Heart left ventricle (tissue), 16 donors: ENCODE measurements around the gene CPLX1. TPM values are rescaled to one million over a fixed set of nuclear protein-coding genes. Genes with fewer than 3 reads are reported as not detected.
A peak's percentile ranks its signal among the peaks of the same experiment; 100 is the strongest.

ENCODE experiments used
- ATAC-seq, 4 donors: fragments of 200-7000 bp; cut with Tn5 transposase; one replicate each; pipeline ENCODE4 v1.9.1; 2020 to 2022; ENCODE audit warnings: moderate library complexity in 4 of 4, mild to moderate bottlenecking in 3 of 4, moderate number of reproducible peaks in 1 of 4
- DNase-seq, 5 donors: peaks; one replicate each; pipeline ENCODE4 v3.0.0-alpha.2; 2020
- H3K27ac ChIP-seq, 12 donors: fragments of 200-600 bp; sonication (generic) in 4 of 12; one replicate each; pipeline versions ENCODE4 v1.5.0 to v1.8.0; 2016 to 2022; ENCODE audit warnings: mild to moderate bottlenecking in 2 of 12
- H3K27me3 ChIP-seq, 9 donors: fragments of 200-600 bp; sonication (generic) in 2 of 9; one replicate each; pipeline versions ENCODE4 v1.5.1 to v1.8.0; 2016 to 2022; ENCODE audit warnings: mild to moderate bottlenecking in 3 of 9
- H3K36me3 ChIP-seq, 9 donors: fragments of 200-600 bp; sonication (generic) in 2 of 9; one replicate each; pipeline versions ENCODE4 v1.5.0 to v1.8.0; 2018 to 2022; ENCODE audit warnings: mild to moderate bottlenecking in 2 of 9
- H3K4me1 ChIP-seq, 12 donors: fragments of 200-600 bp; sonication (generic) in 4 of 12; one replicate each; pipeline versions ENCODE4 v1.5.0 to v1.8.0; 2016 to 2022; ENCODE audit warnings: mild to moderate bottlenecking in 3 of 12
- H3K4me3 ChIP-seq, 12 donors: fragments of 200-600 bp; sonication (generic) in 4 of 12; one replicate each; pipeline versions ENCODE4 v1.5.0 to v1.8.0; 2017 to 2022; ENCODE audit warnings: mild to moderate bottlenecking in 9 of 12, moderate library complexity in 4 of 12
- H3K9me3 ChIP-seq, 12 donors: fragments of 200-600 bp; sonication (generic) in 4 of 12; one replicate each; pipeline versions ENCODE4 v1.5.0 to v1.8.0; 2016 to 2022; ENCODE audit warnings: mild to moderate bottlenecking in 1 of 12
- POLR2A ChIP-seq, 2 donors: fragments of 450-650 bp; IDR thresholded peaks; one replicate each; pipeline ENCODE4 v1.6.1; 2017; ENCODE audit warnings: antibody characterized with exemption in 2 of 2, mild to moderate bottlenecking in 2 of 2, moderate library complexity in 2 of 2
- WGBS, 4 donors: extraction: QIAGEN DNeasy Blood & Tissue Kit in 2 of 4; methylation state at CpG; one replicate each; pipeline versions ENCODE4 v1.1.5 to v1.1.7; 2013 to 2018; 5-methylcytosine and 5-hydroxymethylcytosine counted together
- intact Hi-C, 10 donors: fragments of 100-400 bp; cut with DNase I; formaldehyde crosslinking; loops; one replicate each; pipeline versions ENCODE4 v1.11.1 to v1.14.2; 2022
- long read RNA-seq, 3 donors: library from polyadenylated mRNA; unstranded; transcript quantifications; one replicate each; pipeline ENCODE4 v2.0.0, GENCODE V29; 2020 to 2021
- polyA plus RNA-seq, 2 donors: library from polyadenylated mRNA; stranded (reverse); fragments of 200-250 nt; gene quantifications; one replicate each; pipeline ENCODE4 v1.2.3, GENCODE V29; 2013
- total RNA-seq, 9 donors: library from RNA; depleted of rRNA in 2 of 9; stranded (reverse); fragments of >200 nt in 2 of 9; fragmentation: NEBNext Ultra II Directional in 3 of 9; extraction: Animal tissue kit (Norgen Biotek cat#: 25700) in 3 of 9; gene quantifications; one replicate each; pipeline versions ENCODE4 v1.1.0 to v1.2.4, GENCODE V29; 2016 to 2023
- TF ChIP-seq, protein P1 (sequence below), 12 donors: fragments of 200-600 bp; sonication (generic) in 4 of 12; IDR thresholded peaks; one replicate each; pipeline versions ENCODE4 v1.5.0 to v1.8.0; 2018 to 2022; ENCODE audit warnings: antibody characterized with exemption in 12 of 12, mild to moderate bottlenecking in 5 of 12
- donor health status: ischemic (EF 13 %, LVEDD 7.1; RV severe dilation, severe dysfunction).
- donor health status: healthy with polysubstance abuse.
- donor health status: DM: no; HTN: yes; CAD: no.
- donor health status: DM: no; HTN: no; CAD: no.
- donor health status: ischemic (EF 25% LVEDD 6.9; RV normal size, moderate dysfunction).
- donor health status: ischemic (EF 25% LVEDD 5.7; RV mildly dilated, moderate dysfunction).
- donor health status: healthy.
- donor health status: DM: yes; HTN: yes; CAD: no.
- donor health status: ischemic (EF 35%, LVEDD 5.7; RV mildly dilated, moderate dysfunction).
- donor health status: nonischemic (EF 11% LVEDD 7.7; RV severe dilation, severe dysfunction).
- donor health status: DM: yes; HTN: yes; CAD: no.
- donor health status: PGD.
- donor health status: ischemic (EF 29% LVEDD 5.4; RV normal size, mild dysfunction).
- donor health status: nonischemic (EF 23%, LVEDD 6.1; RV moderate dilation, normal function).

Gene CPLX1
- total RNA-seq (1 to 10 TPM in 7 of 9 donors, under 1 TPM in 2; 0.75 to 7.0 (median 3.3) TPM), polyA plus RNA-seq (1 to 10 TPM; 1.5 to 5.9 TPM)
- long read RNA-seq, donor 1, partial matches to known transcripts: 0 of 4 reads
- long read RNA-seq, donor 1, other reads (novel, unspliced or antisense): 3 of 4 reads
- long read RNA-seq, donor 2, partial matches to known transcripts: 0 of 2 reads
- long read RNA-seq, donor 2, other reads (novel, unspliced or antisense): 2 of 2 reads
- long read RNA-seq, donor 3, partial matches to known transcripts: 0 of 4 reads
- long read RNA-seq, donor 3, other reads (novel, unspliced or antisense): 4 of 4 reads

DNA sequence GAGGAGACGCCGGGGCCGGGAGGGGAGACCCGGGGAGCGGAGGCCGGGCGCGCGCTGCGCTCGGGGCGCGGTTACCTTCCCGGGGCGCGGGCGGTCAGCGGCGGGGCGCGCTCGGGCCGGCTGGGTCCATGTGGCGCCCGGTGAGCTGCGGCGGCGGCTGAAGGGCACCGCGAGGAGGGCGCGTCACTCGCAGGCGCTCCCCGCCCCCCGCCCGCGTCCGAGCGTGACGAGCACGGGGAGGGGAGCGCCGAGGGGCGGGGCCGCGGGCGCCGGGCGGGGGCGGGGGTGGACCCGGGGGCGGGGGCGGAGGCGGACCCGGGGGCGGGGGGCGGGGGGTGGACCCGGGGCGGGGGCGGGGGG lies at the start of gene CPLX1:
Gene CPLX1 (minus strand): TSS at position 159 of the 360 bp plus-strand sequence. CDS start 1,607 bp downstream, outside the sequence.
- intact Hi-C loops: no loop called here
- H3K27ac ChIP-seq: no peak within 1 kb of the TSS
- peaks cover 30 to 71% (median 38%) of the 10 kb centered on the region in 9 donors for H3K27me3 ChIP-seq
- peak within 1 kb of the TSS in 11 of 12 donors; percentile 18 to 55 (median 37) for H3K4me3 ChIP-seq
- no peaks in the 10 kb centered on the region for H3K36me3 ChIP-seq
- no peak for ATAC-seq
- no peak for DNase-seq
- no peak for TF ChIP-seq POLR2A (IDR thresholded peaks at IDR 0.05)
- TF ChIP-seq, protein P1, sequence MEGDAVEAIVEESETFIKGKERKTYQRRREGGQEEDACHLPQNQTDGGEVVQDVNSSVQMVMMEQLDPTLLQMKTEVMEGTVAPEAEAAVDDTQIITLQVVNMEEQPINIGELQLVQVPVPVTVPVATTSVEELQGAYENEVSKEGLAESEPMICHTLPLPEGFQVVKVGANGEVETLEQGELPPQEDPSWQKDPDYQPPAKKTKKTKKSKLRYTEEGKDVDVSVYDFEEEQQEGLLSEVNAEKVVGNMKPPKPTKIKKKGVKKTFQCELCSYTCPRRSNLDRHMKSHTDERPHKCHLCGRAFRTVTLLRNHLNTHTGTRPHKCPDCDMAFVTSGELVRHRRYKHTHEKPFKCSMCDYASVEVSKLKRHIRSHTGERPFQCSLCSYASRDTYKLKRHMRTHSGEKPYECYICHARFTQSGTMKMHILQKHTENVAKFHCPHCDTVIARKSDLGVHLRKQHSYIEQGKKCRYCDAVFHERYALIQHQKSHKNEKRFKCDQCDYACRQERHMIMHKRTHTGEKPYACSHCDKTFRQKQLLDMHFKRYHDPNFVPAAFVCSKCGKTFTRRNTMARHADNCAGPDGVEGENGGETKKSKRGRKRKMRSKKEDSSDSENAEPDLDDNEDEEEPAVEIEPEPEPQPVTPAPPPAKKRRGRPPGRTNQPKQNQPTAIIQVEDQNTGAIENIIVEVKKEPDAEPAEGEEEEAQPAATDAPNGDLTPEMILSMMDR (IDR thresholded peaks at IDR 0.05): no peak
- H3K9me3 ChIP-seq: no peaks in the 10 kb centered on the region
- H3K4me1 ChIP-seq: peaks cover 0 to 46% (median 5%) of the 10 kb centered on the region in 12 donors
- WGBS, 4 donors: 1 to 2% (median 2%) methylated on average over 24 to 55 of the region's 61 CpGs; no CpG with 5 or more reads in 1 of the 4 donors

DNA sequence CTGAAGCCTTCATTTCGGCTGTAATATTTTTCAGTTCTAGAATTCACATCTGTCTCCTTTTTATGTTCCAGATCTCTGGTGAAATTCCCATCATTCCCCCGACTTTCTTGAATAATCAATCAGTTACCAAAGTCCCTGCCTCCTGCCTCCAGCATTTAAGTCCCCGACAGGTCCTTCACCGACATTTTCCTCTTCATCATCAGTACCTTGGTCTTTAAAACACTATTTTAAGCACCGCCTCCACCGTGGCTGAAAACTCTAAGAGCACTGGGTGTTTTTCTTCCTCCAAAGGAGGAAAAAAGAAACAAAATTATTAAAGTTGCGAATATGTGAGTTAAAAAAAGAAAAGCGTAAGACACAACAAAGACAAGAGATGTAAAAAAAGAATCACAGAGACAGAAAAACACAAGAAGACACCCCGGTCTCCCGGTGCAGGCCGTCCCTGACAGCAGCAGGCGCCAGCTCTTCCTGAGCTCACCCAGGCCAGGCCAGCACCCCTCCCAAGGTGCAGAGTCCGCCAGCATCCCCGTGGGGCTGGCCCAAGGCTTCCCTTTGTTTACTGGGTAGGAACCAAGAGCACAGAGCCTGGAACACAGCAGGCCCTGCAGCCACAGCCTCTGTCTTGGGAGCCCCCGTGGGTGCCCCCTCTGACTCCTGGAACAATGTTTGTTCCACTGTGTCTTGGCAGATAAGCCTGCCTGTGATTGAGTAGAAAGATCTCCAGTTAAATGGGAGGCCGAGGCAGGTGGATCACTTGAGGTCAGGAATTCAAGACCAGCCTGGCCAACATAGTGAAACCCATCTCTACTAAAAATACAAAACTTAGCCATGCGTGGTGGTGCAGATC lies 49.3 kb upstream of the CPLX1 start:
- no peak overlapping the region for H3K4me3 ChIP-seq

DNA sequence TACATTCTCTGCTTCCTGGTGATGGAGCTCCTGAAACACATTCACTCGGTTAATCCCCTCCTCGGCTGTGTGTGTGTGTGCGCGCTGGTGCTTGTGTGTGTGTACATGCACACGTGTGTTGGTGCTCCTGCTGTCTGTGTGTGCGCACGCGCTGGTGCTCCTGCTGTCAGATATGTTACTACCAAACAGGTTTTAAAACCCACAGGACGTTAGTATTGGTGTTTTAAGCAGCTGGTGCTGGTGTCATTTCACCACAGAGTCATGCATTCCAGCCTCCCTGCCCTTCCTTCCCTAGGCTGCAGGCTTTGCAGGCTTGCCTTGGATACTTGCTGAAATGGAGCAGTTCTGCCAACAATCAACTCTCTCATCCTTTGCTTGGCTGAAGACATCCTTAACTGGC lies 48.1 kb upstream of the CPLX1 start:
- no peak for ATAC-seq
- Histone ChIP-seq H3K27me3 (no peaks in the 10 kb centered on the region), H3K9me3 (no peaks in the 10 kb centered on the region), H3K36me3 (peaks cover 0 to 92% (median 80%) of the 10 kb centered on the region in 9 donors), H3K27ac (no peak overlapping the region), H3K4me1 (no peaks in the 10 kb centered on the region), H3K4me3 (no peak overlapping the region)
- 88 to 93% (median 90%) methylated on average over 9 of the region's 9 CpGs for WGBS, 4 donors
- TF ChIP-seq, protein P1 (IDR thresholded peaks at IDR 0.05): no peak
- no peak for TF ChIP-seq POLR2A (IDR thresholded peaks at IDR 0.05)
- no peak for DNase-seq
- intact Hi-C loops: no loop called here

More for the DNA sequence above, 49.3 kb upstream of the CPLX1 start:
- H3K36me3 ChIP-seq: peaks cover 0 to 96% (median 88%) of the 10 kb centered on the region in 9 donors
- no peaks in the 10 kb centered on the region for H3K9me3 ChIP-seq
- no peaks in the 10 kb centered on the region for H3K4me1 ChIP-seq
- DNase-seq (no peak), ATAC-seq (no peak)
- WGBS, 4 donors: 82 to 89% (median 87%) methylated on average over 17 of the region's 17 CpGs
- no peak for TF ChIP-seq POLR2A (IDR thresholded peaks at IDR 0.05)
- TF ChIP-seq, protein P1 (IDR thresholded peaks at IDR 0.05): no peak
- intact Hi-C loops: no loop called here
- no peaks in the 10 kb centered on the region for H3K27me3 ChIP-seq
- no peak overlapping the region for H3K27ac ChIP-seq
